ENCODE measurements around the gene SPDYC.

The SPDYC gene

DNA sequence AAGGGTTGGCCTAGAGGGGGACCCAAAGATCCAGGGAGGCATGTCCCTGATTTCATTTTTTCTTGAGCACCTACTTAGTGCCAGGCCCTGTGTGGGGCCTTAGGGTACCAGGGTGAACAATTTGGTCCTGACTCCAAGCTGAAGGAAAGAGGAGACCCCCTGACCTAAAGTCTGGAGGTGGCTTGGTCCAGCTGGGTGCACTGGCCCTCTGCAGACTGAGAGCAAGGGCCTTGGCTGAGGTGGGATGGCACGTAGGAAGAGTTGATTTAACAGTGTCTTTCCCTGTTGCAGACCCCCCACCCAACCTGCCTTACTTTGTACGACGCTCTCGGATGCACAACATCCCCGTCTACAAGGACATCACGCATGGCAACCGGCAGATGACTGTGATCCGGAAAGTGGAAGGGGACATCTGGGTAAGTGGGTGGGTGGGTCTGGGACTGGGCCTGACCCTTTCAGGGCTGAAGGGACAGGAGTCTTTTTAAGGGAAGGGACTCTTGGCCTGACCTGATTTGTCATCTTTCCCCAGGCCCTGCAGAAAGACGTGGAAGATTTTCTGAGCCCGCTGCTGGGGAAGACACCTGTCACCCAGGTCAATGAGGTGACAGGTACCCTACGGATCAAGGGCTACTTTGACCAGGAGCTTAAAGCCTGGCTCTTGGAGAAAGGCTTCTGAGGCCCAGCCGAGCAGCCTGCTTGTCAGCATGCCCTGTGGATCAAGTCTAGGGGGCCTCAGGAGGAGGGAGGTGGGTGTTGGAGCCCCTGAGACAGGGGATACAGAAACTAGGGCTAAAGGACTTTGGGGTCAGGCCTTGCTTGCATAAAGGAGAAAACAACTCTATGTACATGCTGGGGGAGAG is 44.6 kb upstream of the SPDYC start:
- in situ Hi-C loops (cut with MboI; ENCODE audit: low pct_unique_long_range_greater_than_20kb, low sequenced_read_pairs, unreplicated experiment): no loop called here
- DNase-seq (ENCODE audit: low spot score): no peak
- TF ChIP-seq, protein P1, sequence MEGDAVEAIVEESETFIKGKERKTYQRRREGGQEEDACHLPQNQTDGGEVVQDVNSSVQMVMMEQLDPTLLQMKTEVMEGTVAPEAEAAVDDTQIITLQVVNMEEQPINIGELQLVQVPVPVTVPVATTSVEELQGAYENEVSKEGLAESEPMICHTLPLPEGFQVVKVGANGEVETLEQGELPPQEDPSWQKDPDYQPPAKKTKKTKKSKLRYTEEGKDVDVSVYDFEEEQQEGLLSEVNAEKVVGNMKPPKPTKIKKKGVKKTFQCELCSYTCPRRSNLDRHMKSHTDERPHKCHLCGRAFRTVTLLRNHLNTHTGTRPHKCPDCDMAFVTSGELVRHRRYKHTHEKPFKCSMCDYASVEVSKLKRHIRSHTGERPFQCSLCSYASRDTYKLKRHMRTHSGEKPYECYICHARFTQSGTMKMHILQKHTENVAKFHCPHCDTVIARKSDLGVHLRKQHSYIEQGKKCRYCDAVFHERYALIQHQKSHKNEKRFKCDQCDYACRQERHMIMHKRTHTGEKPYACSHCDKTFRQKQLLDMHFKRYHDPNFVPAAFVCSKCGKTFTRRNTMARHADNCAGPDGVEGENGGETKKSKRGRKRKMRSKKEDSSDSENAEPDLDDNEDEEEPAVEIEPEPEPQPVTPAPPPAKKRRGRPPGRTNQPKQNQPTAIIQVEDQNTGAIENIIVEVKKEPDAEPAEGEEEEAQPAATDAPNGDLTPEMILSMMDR (IDR thresholded peaks at IDR 0.05; ENCODE audit: extremely low read depth, insufficient read depth, missing control alignments): no peak

DNA sequence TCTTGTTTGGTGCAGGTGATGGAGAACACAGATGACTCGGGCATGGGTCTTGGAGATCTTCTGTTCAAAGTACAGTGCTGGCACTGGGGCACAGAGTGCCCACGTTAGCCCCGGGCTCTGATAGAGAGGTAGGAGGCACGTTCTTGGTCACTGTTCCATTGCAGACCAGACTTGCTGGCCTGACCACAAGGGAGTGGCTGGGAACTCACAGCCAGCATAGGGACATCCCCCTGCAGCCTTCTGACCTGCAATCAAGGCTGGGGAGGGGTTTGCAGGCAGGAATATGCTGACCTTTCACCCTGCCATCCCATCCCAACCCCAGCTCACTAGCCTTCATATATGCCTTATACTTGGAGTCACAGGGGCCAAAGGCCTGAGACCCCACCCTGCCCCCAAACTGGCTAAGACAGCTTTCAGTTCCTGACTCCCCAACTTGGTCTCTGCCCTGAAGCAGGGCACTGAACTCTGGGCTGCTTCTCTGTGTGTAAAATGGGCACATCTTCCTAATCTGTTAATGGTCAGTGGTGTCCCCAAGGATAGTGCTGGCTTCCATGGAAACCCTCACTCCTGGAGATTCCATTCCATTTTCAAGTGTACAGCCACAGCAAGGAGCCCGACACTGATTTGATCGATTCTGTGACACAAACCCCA is 43.3 kb upstream of the SPDYC start:
- DNase-seq (ENCODE audit: low spot score): no peak
- TF ChIP-seq, protein P1 (IDR thresholded peaks at IDR 0.05; ENCODE audit: extremely low read depth, insufficient read depth, missing control alignments): no peak
- in situ Hi-C loops (cut with MboI; ENCODE audit: low pct_unique_long_range_greater_than_20kb, low sequenced_read_pairs, unreplicated experiment): no loop called here

DNA sequence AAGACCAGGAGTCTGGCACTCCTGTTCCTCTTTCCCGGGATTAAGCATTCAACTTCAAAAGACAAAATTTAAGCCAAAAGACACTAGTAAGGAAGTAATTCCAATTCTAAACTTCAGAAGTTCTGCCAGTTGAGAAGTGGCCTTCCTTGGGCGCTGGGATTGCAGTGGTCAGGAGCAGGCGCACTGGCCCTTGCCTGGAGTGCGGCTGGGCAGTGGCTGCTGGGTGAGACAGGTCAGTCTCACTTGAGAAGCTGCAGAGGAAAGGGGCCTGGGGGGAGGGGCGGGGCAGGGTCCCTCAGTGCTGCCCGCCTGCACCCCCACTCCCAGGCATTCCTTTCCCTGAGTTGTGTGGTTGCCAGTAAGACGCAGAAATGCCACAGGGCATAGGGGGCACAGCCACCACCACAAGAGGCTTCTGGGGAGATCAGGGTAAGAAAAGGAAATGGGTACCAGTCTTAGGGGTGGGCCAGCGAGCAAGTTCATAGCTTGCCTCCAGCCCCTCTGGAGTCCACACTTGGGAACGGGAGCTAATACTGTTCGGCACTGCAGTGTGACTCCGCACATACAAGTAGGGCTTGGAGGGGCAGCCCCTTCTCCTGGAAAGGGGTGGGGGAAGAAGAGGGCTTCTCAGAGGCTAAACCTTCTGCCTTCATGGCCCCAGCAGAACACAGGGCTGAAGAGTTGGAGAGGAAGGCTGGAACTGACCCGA is 42.4 kb upstream of the SPDYC start:
- DNase-seq (ENCODE audit: low spot score): no peak
- in situ Hi-C loops (cut with MboI; ENCODE audit: low pct_unique_long_range_greater_than_20kb, low sequenced_read_pairs, unreplicated experiment): no loop called here

DNA sequence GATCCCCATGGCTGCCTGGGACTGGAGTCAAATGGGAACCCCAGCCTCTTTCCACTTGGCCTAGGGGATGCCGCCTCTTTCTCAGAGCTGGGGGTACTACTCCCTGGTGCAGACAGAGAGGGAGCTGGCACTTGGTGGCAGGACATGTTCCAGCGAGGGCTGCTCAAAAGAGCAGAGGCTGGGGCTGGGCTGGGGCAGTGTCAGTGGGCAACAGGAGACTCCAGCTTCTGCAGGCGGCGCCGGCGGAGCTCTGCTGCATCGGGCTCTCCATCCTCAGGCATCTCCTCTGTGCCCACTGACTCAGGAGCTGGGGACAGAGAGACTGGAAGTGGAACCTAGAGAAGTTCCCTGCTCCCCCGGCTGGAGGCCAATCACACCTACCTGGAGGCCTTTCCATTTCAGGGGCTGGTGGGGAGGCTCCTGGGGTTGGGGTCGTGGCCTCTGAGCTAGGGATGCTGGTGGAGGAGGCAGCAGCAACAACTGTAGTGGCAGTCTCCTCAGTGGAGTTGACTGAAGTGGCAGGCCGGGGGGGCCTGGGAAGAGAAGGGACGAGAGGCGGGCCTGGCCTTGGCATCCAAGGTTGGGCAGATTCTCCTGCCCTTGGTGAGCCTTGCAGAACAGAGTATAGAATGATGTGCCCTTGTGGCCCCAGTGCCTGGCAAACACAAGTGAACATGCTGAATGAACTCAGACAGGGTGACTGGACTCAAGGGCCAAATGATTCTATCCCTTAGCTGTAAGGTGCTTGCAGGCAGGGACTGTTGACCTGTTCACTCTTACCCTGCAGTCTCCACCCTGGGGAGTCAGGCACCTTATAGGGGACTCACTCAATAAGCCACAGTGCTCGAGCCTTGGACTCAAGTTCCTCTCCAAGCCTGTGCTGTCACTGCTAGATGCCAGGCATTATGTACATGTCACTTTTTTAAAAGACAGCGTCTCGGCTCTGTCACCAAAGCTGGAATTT is 41.6 kb upstream of the SPDYC start:
- DNase-seq (ENCODE audit: low spot score): no peak
- TF ChIP-seq, protein P1 (IDR thresholded peaks at IDR 0.05; ENCODE audit: extremely low read depth, insufficient read depth, missing control alignments): no peak
- in situ Hi-C loops (cut with MboI; ENCODE audit: low pct_unique_long_range_greater_than_20kb, low sequenced_read_pairs, unreplicated experiment): no loop called here

More for the DNA sequence above, 42.4 kb upstream of the SPDYC start:
- TF ChIP-seq, protein P1 (IDR thresholded peaks at IDR 0.05; ENCODE audit: extremely low read depth, insufficient read depth, missing control alignments): no peak

DNA sequence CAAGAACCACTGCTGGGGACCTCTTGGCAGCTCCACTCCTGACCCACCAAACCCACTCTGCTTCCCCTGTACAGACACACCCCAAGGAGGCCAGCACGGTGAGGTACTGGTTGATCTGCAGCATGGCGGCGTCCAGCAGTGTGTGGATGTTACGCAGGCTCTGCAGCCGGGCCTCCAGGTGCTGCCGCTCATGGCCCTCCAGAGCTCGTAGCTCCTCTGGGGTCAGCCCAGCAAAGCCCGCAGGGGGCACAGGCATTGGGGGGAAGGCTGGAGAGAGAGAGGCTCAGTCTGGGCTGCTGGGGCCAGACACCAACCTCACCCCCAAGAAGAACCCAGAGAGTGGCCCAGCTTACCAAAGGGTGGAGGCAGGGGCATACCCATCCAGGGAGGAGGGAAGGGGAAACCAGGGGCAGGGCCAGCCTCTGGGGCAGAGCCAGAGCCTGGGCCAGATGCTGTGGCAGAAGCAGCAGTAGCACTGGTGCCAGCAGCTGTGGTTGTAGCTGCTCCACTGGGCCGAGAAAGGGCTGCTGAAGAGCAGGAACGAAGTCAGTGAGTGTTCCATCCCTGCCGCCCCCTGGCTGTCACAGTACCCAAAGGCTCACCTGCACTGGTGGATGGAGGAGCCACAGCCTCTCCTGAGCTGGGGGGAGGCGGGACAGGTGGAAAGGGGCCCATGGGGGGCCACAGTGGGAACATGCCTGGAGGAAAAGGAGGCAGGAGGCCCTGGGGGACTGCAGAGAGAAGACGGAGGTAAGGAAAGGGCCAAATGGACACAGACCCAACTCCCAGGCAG is 40.2 kb upstream of the SPDYC start:
- DNase-seq (ENCODE audit: low spot score): no peak
- TF ChIP-seq, protein P1 (IDR thresholded peaks at IDR 0.05; ENCODE audit: extremely low read depth, insufficient read depth, missing control alignments): no peak
- in situ Hi-C loops (cut with MboI; ENCODE audit: low pct_unique_long_range_greater_than_20kb, low sequenced_read_pairs, unreplicated experiment): no loop called here
